ENCODE measurements around the gene KIAA1958. TPM values are rescaled to one million over a fixed set of nuclear protein-coding genes. Genes with fewer than 3 reads are reported as not detected.

The KIAA1958 gene
- total RNA-seq, 1 experiment from 2014 or later, result 14.2 TPM

Other genes starting within 250 kb of the KIAA1958 start
- 57.5 and 109 TPM in 2 replicates for gene PTBP3, start 153.2 kb upstream of the KIAA1958 start, total RNA-seq (2014; rRNA removed; shearing (Covaris generic))
- gene HSDL2, start 106.7 kb upstream of the KIAA1958 start, total RNA-seq (2014; rRNA removed; shearing (Covaris generic)), result 27.6 and 30.0 TPM in 2 replicates
- gene INIP, start 231.3 kb downstream of the KIAA1958 start, total RNA-seq (2014; rRNA removed; shearing (Covaris generic)), result 9.3 and 14.4 TPM in 2 replicates

Measured in H7 (cell line).